C4-2B (cell line): ENCODE data around the gene MON2.

Experiments used
- ZFX ChIP-seq: fragments of 450-650 bp; IDR thresholded peaks from 2 replicates; pipeline ENCODE4 v1.6.1; 2017
- TF ChIP-seq, protein P1 (sequence below): fragments of 450-650 bp; conservative IDR thresholded peaks from 2 replicates; pipeline ENCODE4 v1.5.1; 2017; ENCODE audit warnings: mild to moderate bottlenecking

DNA sequence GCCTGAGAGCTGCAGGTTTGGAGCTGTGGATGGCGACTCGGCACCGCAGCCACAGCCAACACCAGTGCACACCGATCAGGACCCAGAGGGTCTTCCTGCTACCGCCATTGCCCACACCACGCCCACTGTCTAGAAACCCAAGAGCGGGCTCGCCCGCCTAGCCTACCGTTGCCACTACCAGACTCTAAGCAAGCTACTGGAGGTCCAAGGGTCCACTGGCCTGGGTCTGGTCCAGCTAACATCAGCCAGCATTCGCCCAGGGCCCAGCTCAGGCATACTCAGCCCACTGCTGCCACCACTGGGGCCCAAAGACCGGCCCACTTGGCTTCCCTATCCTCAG is 30.5 kb upstream of the MON2 start:
- no peak for TF ChIP-seq ZFX
- TF ChIP-seq, protein P1, sequence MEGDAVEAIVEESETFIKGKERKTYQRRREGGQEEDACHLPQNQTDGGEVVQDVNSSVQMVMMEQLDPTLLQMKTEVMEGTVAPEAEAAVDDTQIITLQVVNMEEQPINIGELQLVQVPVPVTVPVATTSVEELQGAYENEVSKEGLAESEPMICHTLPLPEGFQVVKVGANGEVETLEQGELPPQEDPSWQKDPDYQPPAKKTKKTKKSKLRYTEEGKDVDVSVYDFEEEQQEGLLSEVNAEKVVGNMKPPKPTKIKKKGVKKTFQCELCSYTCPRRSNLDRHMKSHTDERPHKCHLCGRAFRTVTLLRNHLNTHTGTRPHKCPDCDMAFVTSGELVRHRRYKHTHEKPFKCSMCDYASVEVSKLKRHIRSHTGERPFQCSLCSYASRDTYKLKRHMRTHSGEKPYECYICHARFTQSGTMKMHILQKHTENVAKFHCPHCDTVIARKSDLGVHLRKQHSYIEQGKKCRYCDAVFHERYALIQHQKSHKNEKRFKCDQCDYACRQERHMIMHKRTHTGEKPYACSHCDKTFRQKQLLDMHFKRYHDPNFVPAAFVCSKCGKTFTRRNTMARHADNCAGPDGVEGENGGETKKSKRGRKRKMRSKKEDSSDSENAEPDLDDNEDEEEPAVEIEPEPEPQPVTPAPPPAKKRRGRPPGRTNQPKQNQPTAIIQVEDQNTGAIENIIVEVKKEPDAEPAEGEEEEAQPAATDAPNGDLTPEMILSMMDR = no peak
